Keratinocyte (primary cell): ENCODE results near the gene SUPT16H. TPM values are rescaled to one million over a fixed set of nuclear protein-coding genes. Genes with fewer than 3 reads are reported as not detected.
A peak's percentile ranks its signal among the peaks of the same experiment; 100 is the strongest.

Experiments
- DNase-seq: peaks from one replicate; pipeline ENCODE4 v3.0.0-alpha.2; 2011; ENCODE audit warnings: low read depth, missing footprints, low spot score
- FAIRE-seq: peaks from 2 replicates; lab custom pipeline; 2011; peaks lifted over from hg19 to GRCh38; lab: Jason Lieb, UNC
- H2AFZ ChIP-seq: 2 replicates; pipeline ENCODE4 v1.6.0; 2012; ENCODE audit warnings: low read length, control low read depth, inconsistent platforms; ENCODE audit not compliant: control insufficient read depth
- H3K27ac ChIP-seq: 2 replicates; pipeline ENCODE4 v1.5.1; 2011; ENCODE audit warnings: low read length; ENCODE audit not compliant: control insufficient read depth, insufficient read depth
- H3K27me3 ChIP-seq: 3 replicates; pipeline ENCODE4 v1.6.0; 2011; ENCODE audit warnings: low read length; ENCODE audit not compliant: control insufficient read depth, insufficient read depth; ENCODE audit errors: extremely low read depth
- H3K36me3 ChIP-seq, 2 experiments: 2 replicates in 1 of 2; 3 replicates in 1 of 2; pipeline ENCODE4 v1.5.1; 2011; ENCODE audit warnings: low read length in 2 of 2, mild to moderate bottlenecking in 1 of 2; ENCODE audit not compliant: control insufficient read depth in 2 of 2, insufficient read depth in 2 of 2; ENCODE audit errors: extremely low read depth in 1 of 2
- H3K4me1 ChIP-seq: 3 replicates; pipeline ENCODE4 v1.5.1; 2011; ENCODE audit warnings: low read length; ENCODE audit not compliant: control insufficient read depth, insufficient read depth; ENCODE audit errors: extremely low read depth
- H3K4me2 ChIP-seq: 3 replicates; pipeline ENCODE4 v1.6.0; 2011; ENCODE audit warnings: low read depth, low read length; ENCODE audit not compliant: control insufficient read depth, insufficient read depth; ENCODE audit errors: extremely low read depth
- H3K4me3 ChIP-seq, 3 experiments: fragments of 200-600 bp in 1 of 3; sonication (generic) in 1 of 3; 2 replicates in 2 of 3; 3 replicates in 1 of 3; pipeline ENCODE4 v1.5.1; 2011 to 2016; ENCODE audit warnings: low read length in 3 of 3, mild to moderate bottlenecking in 3 of 3, control low read depth in 2 of 3, inconsistent platforms in 1 of 3, low read depth in 1 of 3, mixed read lengths in 1 of 3, mixed run types in 1 of 3, moderate library complexity in 1 of 3; ENCODE audit not compliant: control insufficient read depth in 2 of 3, insufficient read depth in 2 of 3; ENCODE audit errors: extremely low read depth in 1 of 3
- H3K79me2 ChIP-seq: 2 replicates; pipeline ENCODE4 v1.6.0; 2012; ENCODE audit warnings: low read length; ENCODE audit not compliant: control insufficient read depth, insufficient read depth
- H3K9ac ChIP-seq: 3 replicates; pipeline ENCODE4 v1.6.0; 2011; ENCODE audit warnings: low read length; ENCODE audit not compliant: control insufficient read depth, insufficient read depth; ENCODE audit errors: extremely low read depth
- H3K9me1 ChIP-seq: 3 replicates; pipeline ENCODE4 v1.6.0; 2011; ENCODE audit warnings: low read length; ENCODE audit not compliant: control insufficient read depth, insufficient read depth; ENCODE audit errors: extremely low read depth
- H3K9me3 ChIP-seq: 2 replicates; pipeline ENCODE4 v1.5.1; 2012; ENCODE audit warnings: low read depth, low read length; ENCODE audit not compliant: control insufficient read depth
- H4K20me1 ChIP-seq: 3 replicates; pipeline ENCODE4 v1.6.0; 2011; ENCODE audit warnings: low read length; ENCODE audit not compliant: control insufficient read depth, insufficient read depth; ENCODE audit errors: extremely low read depth
- CTCF ChIP-seq, 3 experiments: IDR thresholded peaks in 1 of 3; conservative IDR thresholded peaks in 1 of 3; optimal IDR thresholded peaks in 1 of 3; 2 replicates in 2 of 3; 3 replicates in 1 of 3; pipeline versions ENCODE3 to v1.5.1; 2011; ENCODE audit warnings: low read length in 3 of 3, mild to moderate bottlenecking in 3 of 3, moderate library complexity in 2 of 3, control low read depth in 1 of 3, inconsistent platforms in 1 of 3; ENCODE audit not compliant: insufficient read depth in 2 of 3; ENCODE audit errors: extremely low read depth in 1 of 3
- EZH2 ChIP-seq: IDR thresholded peaks from one replicate; pipeline ENCODE4 v1.6.1; 2012; ENCODE audit warnings: inconsistent platforms, mild to moderate bottlenecking, low read length, moderate library complexity
- dilution Hi-C: fragments of 300-500 bp; cut with MboI; formaldehyde crosslinking; loops from one replicate; pipeline ENCODE4 v1.7.0; 2020; ENCODE audit warnings: low sequenced_read_pairs; ENCODE audit not compliant: extremely low pct_ligation_motif_present
- polyA minus RNA-seq, 3 experiments: library from RNA; depleted of rRNA, polyadenylated mRNA; stranded (reverse); fragments of >200 nt; gene quantifications; 1 replicate in 1 of 3; 2 replicates in 1 of 3; 3 replicates in 1 of 3; pipeline ENCODE4 v1.2.3, GENCODE V29; 2011
- polyA plus RNA-seq, 5 experiments: library from polyadenylated mRNA; depleted of rRNA in 3 of 5; stranded (reverse) in 3 of 5; stranded (forward) in 1 of 5; unstranded in 1 of 5; fragments of >200 nt; gene quantifications; 1 replicate in 1 of 5; 2 replicates in 3 of 5; 3 replicates in 1 of 5; pipeline versions ENCODE4 v1.2.1 to v1.2.3, GENCODE V29; 2011 to 2012; ENCODE audit warnings: missing spikeins in 2 of 5, low read depth in 1 of 5, low replicate concordance in 1 of 5

The SUPT16H gene
- polyA plus RNA-seq (49.2 to 79.4 TPM (median 54.3 TPM) in 3 replicates), polyA minus RNA-seq (41.4 to 87.0 TPM (median 50.0 TPM) in 3 replicates)
- 55.5 TPM for polyA plus RNA-seq (2011; ENCODE audit: low read depth)
- polyA plus RNA-seq (2011; cell fraction: cytosol; rRNA removed): 38.9 and 59.3 TPM in 2 replicates
- 80.7 and 83.8 TPM in 2 replicates for polyA plus RNA-seq (2011; cell fraction: nucleus; rRNA removed)
- 34.8 and 60.9 TPM in 2 replicates for polyA plus RNA-seq (2012; ENCODE audit: low replicate concordance)
- 36.1 TPM for polyA minus RNA-seq (2011; cell fraction: cytosol; rRNA and poly(A)+ RNA removed)
- polyA minus RNA-seq (2011; cell fraction: nucleus; rRNA and poly(A)+ RNA removed): 33.6 and 60.0 TPM in 2 replicates

GRCh38 chr14:21383848-21384493 is at the start of gene SUPT16H:
Gene SUPT16H, minus strand, starts transcription at chr14:21384019. Its CDS starts 92 bp downstream, at chr14:21383927.
- dilution Hi-C loops: no loop called here
- Histone ChIP-seq H3K9ac (peak within 1 kb of the TSS; percentile 99), H2AFZ (peak within 1 kb of the TSS; percentile 95), H3K9me3 (no peaks in the 10 kb centered on the region), H3K4me1 (peaks cover 15% of the 10 kb centered on the region), H4K20me1 (no peaks in the 10 kb centered on the region), H3K36me3 (peaks cover 4 to 8% of the 10 kb centered on the region in 2 experiments), H3K4me2 (peak within 1 kb of the TSS; percentile 92), H3K79me2 (peaks cover 49% of the 10 kb centered on the region), H3K27ac (peak within 1 kb of the TSS; percentile 96), H3K4me3 (peak within 1 kb of the TSS; percentile 68 to 91 (median 89)), H3K9me1 (no peaks in the 10 kb centered on the region), H3K27me3 (no peaks in the 10 kb centered on the region)
- no peak for FAIRE-seq
- DNase-seq: peak; percentile 42
- no peak for TF ChIP-seq CTCF (optimal IDR thresholded peaks at IDR 0.05 in 1 of 3, IDR thresholded peaks at IDR 0.05 in 1 of 3, conservative IDR thresholded peaks at IDR 0.05 in 1 of 3; ENCODE audit: extremely low read depth in 1 of 3, insufficient read depth in 2 of 3, low read length in 3 of 3)
- TF ChIP-seq EZH2: no peak

GRCh38 chr14:21431126-21431525 is 47.3 kb upstream of the SUPT16H start:
- H3K27me3 ChIP-seq: no peaks in the 10 kb centered on the region
- H3K9me3 ChIP-seq: no peaks in the 10 kb centered on the region
- DNase-seq: no peak
- no peak for FAIRE-seq
- H3K79me2 ChIP-seq: peaks cover 63% of the 10 kb centered on the region
- no peak overlapping the region for H3K9ac ChIP-seq
- TF ChIP-seq EZH2 (no peak), CTCF (optimal IDR thresholded peaks at IDR 0.05 in 1 of 3, IDR thresholded peaks at IDR 0.05 in 1 of 3, conservative IDR thresholded peaks at IDR 0.05 in 1 of 3; ENCODE audit: extremely low read depth in 1 of 3, insufficient read depth in 2 of 3, low read length in 3 of 3) (no peak)
- H3K4me1 ChIP-seq: peaks cover 9% of the 10 kb centered on the region
- H3K27ac ChIP-seq: no peak overlapping the region
- no peak overlapping the region for H2AFZ ChIP-seq
- no peaks in the 10 kb centered on the region for H3K9me1 ChIP-seq
- H3K4me2 ChIP-seq: no peak overlapping the region
- dilution Hi-C loops: no loop called here
- H3K4me3 ChIP-seq: no peak overlapping the region
- peaks cover 26 to 35% of the 10 kb centered on the region in 2 experiments for H3K36me3 ChIP-seq
- peaks cover 6% of the 10 kb centered on the region for H4K20me1 ChIP-seq
